ENCODE measurements around the gene UBE2O.

Gene UBE2O

DNA sequence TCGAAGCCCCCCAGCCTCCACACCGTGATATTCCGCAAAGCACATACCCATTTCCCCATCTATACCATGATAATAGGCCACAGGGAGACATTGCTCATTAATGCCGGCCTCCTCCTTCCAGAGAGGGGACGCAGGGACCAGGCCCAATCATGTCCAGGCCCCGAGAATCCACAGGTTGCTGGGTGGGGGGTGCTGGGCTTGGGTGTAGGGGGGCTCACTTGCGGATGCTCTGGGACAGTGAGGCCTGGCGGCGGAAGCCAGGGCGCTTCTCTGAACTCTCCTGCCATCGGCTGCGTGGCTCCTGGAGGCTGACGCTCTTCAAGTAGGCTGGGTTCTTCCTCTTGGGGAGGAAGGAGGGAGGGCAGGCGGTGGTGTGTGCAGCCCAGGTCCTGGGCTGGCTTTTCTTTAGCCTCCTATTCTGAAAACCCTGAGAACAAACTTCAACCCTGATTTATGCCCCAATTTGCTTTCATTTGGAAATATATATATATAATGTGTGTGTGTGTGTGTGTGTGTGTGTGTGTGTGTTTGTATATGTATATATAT is 26.6 kb upstream of the UBE2O start:
- ChIA-PET CTCF (interaction anchor here (1.5 kb wide), 1 partner anchor 25 kb away, joined by 4 read pairs; no protein-coding TSS in a partner anchor), POLR2A (no interaction called here)

DNA sequence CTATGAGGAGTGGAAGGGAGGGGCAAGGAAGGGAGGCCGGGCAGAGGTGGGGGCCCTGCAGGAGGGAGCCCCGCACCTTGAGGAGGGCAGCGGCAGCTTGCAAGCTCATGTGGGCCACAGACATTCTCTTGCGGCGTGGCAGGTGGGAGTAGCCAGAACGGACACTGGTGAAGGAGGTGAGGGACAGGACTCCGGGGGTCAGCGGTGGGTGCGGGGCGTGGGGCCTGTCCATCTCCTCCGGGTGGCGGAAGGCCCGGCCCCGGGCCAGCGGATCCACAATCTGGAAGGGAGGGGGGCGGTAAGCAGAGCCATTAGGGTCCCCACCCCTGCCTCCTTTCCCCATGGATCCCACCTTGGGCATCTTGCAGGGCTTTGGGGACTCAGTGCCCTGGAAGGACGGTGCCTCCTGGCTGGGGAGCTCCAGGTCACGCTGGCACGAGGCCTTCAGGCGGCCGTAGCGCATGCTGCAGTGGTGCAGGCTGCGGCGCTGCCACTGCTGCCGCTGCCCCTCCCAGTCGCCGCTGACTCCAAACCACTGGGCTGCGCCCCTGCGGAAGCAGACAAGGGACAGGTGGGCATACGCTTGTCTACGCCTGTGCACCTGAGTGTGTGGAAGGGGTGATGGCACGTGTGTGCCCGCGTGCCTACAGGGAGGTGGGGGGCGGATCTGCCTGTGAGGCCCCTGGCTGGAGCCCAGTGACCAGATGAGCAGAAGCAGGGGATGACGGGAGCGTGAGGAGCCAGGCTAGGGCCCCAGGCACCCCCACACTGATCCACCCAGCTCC is 26.0 kb upstream of the UBE2O start:
- POLR2A ChIA-PET: no interaction called here
- H3K27ac ChIP-seq (ENCODE audit: extremely low read depth, low read depth, low read length): no peak overlapping the region
- H3K4me3 ChIP-seq (ENCODE audit: low read depth, low read length): no peak overlapping the region
- no peaks in the 10 kb centered on the region for H3K4me1 ChIP-seq (ENCODE audit: control insufficient read depth, insufficient read depth, low read length)
- peak; percentile 25; the same call in 1 of the 2 replicates for TF ChIP-seq GLIS2 (tag by site-specific recombination; IDR thresholded peaks at IDR 0.05)
- TF ChIP-seq ZNF211 (tag by site-specific recombination; IDR thresholded peaks at IDR 0.05; ENCODE audit: low read depth): no peak
- no peaks in the 10 kb centered on the region for H3K9me3 ChIP-seq (ENCODE audit: control insufficient read depth, insufficient read depth, low read depth, low read length)
- H3K36me3 ChIP-seq (ENCODE audit: control insufficient read depth in 2 of 2, insufficient read depth in 1 of 2, low read length in 2 of 2): no peaks in the 10 kb centered on the region
- CTCF ChIA-PET: interaction anchor here (1.5 to 4.2 kb wide), 3 partner anchors 12 to 25 kb away, joined by 4 to 24 read pairs (median 6); partner anchors contain the start of gene AANAT

More for the DNA sequence above, 26.6 kb upstream of the UBE2O start:
- Histone ChIP-seq H3K36me3 (ENCODE audit: control insufficient read depth in 2 of 2, insufficient read depth in 1 of 2, low read length in 2 of 2) (no peaks in the 10 kb centered on the region), H3K4me1 (ENCODE audit: control insufficient read depth, insufficient read depth, low read length) (no peaks in the 10 kb centered on the region), H3K27ac (ENCODE audit: extremely low read depth, low read depth, low read length) (no peak overlapping the region), H3K4me3 (ENCODE audit: low read depth, low read length) (no peak overlapping the region), H3K9me3 (ENCODE audit: control insufficient read depth, insufficient read depth, low read depth, low read length) (no peaks in the 10 kb centered on the region)
- TF ChIP-seq, protein P1, sequence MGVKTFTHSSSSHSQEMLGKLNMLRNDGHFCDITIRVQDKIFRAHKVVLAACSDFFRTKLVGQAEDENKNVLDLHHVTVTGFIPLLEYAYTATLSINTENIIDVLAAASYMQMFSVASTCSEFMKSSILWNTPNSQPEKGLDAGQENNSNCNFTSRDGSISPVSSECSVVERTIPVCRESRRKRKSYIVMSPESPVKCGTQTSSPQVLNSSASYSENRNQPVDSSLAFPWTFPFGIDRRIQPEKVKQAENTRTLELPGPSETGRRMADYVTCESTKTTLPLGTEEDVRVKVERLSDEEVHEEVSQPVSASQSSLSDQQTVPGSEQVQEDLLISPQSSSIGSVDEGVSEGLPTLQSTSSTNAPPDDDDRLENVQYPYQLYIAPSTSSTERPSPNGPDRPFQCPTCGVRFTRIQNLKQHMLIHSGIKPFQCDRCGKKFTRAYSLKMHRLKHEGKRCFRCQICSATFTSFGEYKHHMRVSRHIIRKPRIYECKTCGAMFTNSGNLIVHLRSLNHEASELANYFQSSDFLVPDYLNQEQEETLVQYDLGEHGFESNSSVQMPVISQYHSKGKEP (tag by site-specific recombination; IDR thresholded peaks at IDR 0.05): no peak
- TF ChIP-seq ZNF670 (tag by site-specific recombination; IDR thresholded peaks at IDR 0.05; ENCODE audit: low read depth) (no peak), SCRT2 (tag by site-specific recombination; IDR thresholded peaks at IDR 0.05) (peak; percentile 81), ZNF544 (tag by site-specific recombination; IDR thresholded peaks at IDR 0.05) (no peak), SCRT1 (tag by site-specific recombination; IDR thresholded peaks at IDR 0.05; ENCODE audit: borderline replicate concordance) (peak; percentile 65), ZIC2 (tag by site-specific recombination; IDR thresholded peaks at IDR 0.05) (no peak), ZNF561 (tag by site-specific recombination; IDR thresholded peaks at IDR 0.05; ENCODE audit: borderline replicate concordance) (no peak), ZNF132 (tag by site-specific recombination; IDR thresholded peaks at IDR 0.05; ENCODE audit: borderline replicate concordance) (no peak)
- TF ChIP-seq, protein P2, sequence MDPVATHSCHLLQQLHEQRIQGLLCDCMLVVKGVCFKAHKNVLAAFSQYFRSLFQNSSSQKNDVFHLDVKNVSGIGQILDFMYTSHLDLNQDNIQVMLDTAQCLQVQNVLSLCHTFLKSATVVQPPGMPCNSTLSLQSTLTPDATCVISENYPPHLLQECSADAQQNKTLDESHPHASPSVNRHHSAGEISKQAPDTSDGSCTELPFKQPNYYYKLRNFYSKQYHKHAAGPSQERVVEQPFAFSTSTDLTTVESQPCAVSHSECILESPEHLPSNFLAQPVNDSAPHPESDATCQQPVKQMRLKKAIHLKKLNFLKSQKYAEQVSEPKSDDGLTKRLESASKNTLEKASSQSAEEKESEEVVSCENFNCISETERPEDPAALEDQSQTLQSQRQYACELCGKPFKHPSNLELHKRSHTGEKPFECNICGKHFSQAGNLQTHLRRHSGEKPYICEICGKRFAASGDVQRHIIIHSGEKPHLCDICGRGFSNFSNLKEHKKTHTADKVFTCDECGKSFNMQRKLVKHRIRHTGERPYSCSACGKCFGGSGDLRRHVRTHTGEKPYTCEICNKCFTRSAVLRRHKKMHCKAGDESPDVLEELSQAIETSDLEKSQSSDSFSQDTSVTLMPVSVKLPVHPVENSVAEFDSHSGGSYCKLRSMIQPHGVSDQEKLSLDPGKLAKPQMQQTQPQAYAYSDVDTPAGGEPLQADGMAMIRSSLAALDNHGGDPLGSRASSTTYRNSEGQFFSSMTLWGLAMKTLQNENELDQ (tag by site-specific recombination; IDR thresholded peaks at IDR 0.05; ENCODE audit: low read depth): no peak

DNA sequence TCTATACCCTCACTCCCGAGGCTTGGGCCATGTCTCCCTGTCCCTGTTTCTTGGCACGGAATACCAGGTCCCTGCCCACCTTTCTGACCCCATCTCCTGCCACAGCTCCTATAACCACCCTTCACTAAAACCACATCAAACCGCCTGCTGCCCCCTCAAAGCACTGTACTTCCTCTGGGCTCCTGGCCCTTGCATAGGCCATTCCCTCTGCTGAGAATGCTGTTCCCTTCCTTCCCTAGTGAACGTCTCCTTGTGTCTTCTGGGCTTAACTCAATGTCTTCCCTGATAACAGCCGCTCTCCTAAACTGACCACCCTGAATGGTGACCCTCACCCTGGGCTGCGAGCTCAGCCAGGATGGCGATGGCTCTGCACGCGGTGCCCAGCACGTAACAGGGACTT is 25.1 kb upstream of the UBE2O start:
- Histone ChIP-seq H3K4me3 (ENCODE audit: low read depth, low read length) (no peak overlapping the region), H3K4me1 (ENCODE audit: control insufficient read depth, insufficient read depth, low read length) (no peaks in the 10 kb centered on the region), H3K36me3 (ENCODE audit: control insufficient read depth in 2 of 2, insufficient read depth in 1 of 2, low read length in 2 of 2) (peaks cover 0 to 3% of the 10 kb centered on the region in 2 experiments; a peak in 1 of 3 replicates), H3K27ac (ENCODE audit: extremely low read depth, low read depth, low read length) (no peak overlapping the region), H3K9me3 (ENCODE audit: control insufficient read depth, insufficient read depth, low read depth, low read length) (no peaks in the 10 kb centered on the region)
- ChIA-PET CTCF (interaction anchor here (1.2 to 4.2 kb wide), 6 partner anchors 11 to 79 kb away, joined by 3 to 24 read pairs (median 4); partner anchors contain the start of gene AANAT), POLR2A (interaction anchor here (1.2 to 1.6 kb wide), 2 partner anchors 8 to 124 kb away, joined by 3 read pairs; partner anchors contain the start of gene PRPSAP1)
- TF ChIP-seq, protein P3, sequence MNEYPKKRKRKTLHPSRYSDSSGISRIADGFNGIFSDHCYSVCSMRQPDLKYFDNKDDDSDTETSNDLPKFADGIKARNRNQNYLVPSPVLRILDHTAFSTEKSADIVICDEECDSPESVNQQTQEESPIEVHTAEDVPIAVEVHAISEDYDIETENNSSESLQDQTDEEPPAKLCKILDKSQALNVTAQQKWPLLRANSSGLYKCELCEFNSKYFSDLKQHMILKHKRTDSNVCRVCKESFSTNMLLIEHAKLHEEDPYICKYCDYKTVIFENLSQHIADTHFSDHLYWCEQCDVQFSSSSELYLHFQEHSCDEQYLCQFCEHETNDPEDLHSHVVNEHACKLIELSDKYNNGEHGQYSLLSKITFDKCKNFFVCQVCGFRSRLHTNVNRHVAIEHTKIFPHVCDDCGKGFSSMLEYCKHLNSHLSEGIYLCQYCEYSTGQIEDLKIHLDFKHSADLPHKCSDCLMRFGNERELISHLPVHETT (tag by site-specific recombination; IDR thresholded peaks at IDR 0.05): no peak
- TF ChIP-seq TRIM28 (IDR thresholded peaks at IDR 0.05; ENCODE audit: borderline replicate concordance, low read length) (no peak), GLI2 (tag by site-specific recombination; IDR thresholded peaks at IDR 0.05; ENCODE audit: borderline replicate concordance, low read depth) (no peak), ZNF626 (tag by site-specific recombination; IDR thresholded peaks at IDR 0.05) (no peak), ZNF155 (tag by site-specific recombination; IDR thresholded peaks at IDR 0.05) (no peak), ZNF248 (tag by site-specific recombination; IDR thresholded peaks at IDR 0.05) (no peak), ZBTB20 (tag by site-specific recombination; IDR thresholded peaks at IDR 0.05) (no peak), ZNF221 (tag by site-specific recombination; IDR thresholded peaks at IDR 0.05; ENCODE audit: borderline replicate concordance) (no peak), ZSCAN16 (tag by site-specific recombination; IDR thresholded peaks at IDR 0.05) (no peak)
- TF ChIP-seq, protein P4, sequence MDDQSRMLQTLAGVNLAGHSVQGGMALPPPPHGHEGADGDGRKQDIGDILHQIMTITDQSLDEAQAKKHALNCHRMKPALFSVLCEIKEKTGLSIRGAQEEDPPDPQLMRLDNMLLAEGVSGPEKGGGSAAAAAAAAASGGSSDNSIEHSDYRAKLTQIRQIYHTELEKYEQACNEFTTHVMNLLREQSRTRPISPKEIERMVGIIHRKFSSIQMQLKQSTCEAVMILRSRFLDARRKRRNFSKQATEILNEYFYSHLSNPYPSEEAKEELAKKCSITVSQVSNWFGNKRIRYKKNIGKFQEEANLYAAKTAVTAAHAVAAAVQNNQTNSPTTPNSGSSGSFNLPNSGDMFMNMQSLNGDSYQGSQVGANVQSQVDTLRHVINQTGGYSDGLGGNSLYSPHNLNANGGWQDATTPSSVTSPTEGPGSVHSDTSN (CRISPR knock-in tag; IDR thresholded peaks at IDR 0.05): no peak
- TF ChIP-seq, protein P5, sequence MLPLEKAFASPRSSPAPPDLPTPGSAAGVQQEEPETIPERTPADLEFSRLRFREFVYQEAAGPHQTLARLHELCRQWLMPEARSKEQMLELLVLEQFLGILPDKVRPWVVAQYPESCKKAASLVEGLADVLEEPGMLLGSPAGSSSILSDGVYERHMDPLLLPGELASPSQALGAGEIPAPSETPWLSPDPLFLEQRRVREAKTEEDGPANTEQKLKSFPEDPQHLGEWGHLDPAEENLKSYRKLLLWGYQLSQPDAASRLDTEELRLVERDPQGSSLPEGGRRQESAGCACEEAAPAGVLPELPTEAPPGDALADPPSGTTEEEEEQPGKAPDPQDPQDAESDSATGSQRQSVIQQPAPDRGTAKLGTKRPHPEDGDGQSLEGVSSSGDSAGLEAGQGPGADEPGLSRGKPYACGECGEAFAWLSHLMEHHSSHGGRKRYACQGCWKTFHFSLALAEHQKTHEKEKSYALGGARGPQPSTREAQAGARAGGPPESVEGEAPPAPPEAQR (tag by site-specific recombination; IDR thresholded peaks at IDR 0.05): no peak
